ENCODE results near the gene AUNIP.

The AUNIP gene

GRCh38 chr1:25888426-25888987 is 29.2 kb upstream of the AUNIP start:
- H4K8ac ChIP-seq (ENCODE audit: low read length), result no peak overlapping the region
- no peak overlapping the region for H3K14ac ChIP-seq (ENCODE audit: low read length in 2 of 2)
- H3K4me3 ChIP-seq (ENCODE audit: insufficient read depth in 1 of 2, low read depth in 1 of 2, low read length in 2 of 2), result no peak overlapping the region
- no peak overlapping the region for H3K18ac ChIP-seq (ENCODE audit: low read depth in 1 of 2, low read length in 2 of 2)
- no peak overlapping the region for H3K4ac ChIP-seq (ENCODE audit: low read depth in 1 of 2, low read length in 2 of 2)
- no peaks in the 10 kb centered on the region for H3K27me3 ChIP-seq (ENCODE audit: control insufficient read depth in 1 of 2, insufficient read depth in 1 of 2, low read length in 2 of 2)
- no peak overlapping the region for H2BK12ac ChIP-seq (ENCODE audit: low read length in 2 of 2)
- peaks cover 0 to 6% of the 10 kb centered on the region in 2 experiments for H3K36me3 ChIP-seq (ENCODE audit: control insufficient read depth in 1 of 2, insufficient read depth in 2 of 2, low read depth in 1 of 2, low read length in 2 of 2)
- H2AK5ac ChIP-seq (ENCODE audit: low read length, severe bottlenecking), result no peak overlapping the region
- no peaks in the 10 kb centered on the region for H3K9me3 ChIP-seq (ENCODE audit: control insufficient read depth, low read length)
- H2BK120ac ChIP-seq (ENCODE audit: low read depth, low read length), result no peak overlapping the region
- no peak overlapping the region for H4K91ac ChIP-seq (ENCODE audit: low read length)
- H3K79me1 ChIP-seq (replicated peaks; ENCODE audit: low read length, poor library complexity, severe bottlenecking), result no peaks in the 10 kb centered on the region
- H3K4me2 ChIP-seq (ENCODE audit: low read length, poor library complexity, severe bottlenecking), result no peak overlapping the region
- H3K4me1 ChIP-seq (ENCODE audit: control insufficient read depth, insufficient read depth, low read depth, low read length), result peaks cover 20% of the 10 kb centered on the region
- H3K23ac ChIP-seq (ENCODE audit: low read length in 2 of 2), result no peak overlapping the region
- H2BK15ac ChIP-seq (ENCODE audit: low read depth, poor library complexity, severe bottlenecking), result no peak overlapping the region
- no peak overlapping the region for H3K27ac ChIP-seq (ENCODE audit: low read length, poor library complexity, severe bottlenecking)
- no peak overlapping the region for H3K9ac ChIP-seq (ENCODE audit: low read length)
- 96% methylated on average over 7 of the region's 7 CpGs for whole genome bisulfite sequencing
- no peak for DNase-seq
- H2BK5ac ChIP-seq (ENCODE audit: low read depth, low read length, poor library complexity, severe bottlenecking), result no peak overlapping the region
- no peak overlapping the region for H2AFZ ChIP-seq (ENCODE audit: low read depth, low read length)

GRCh38 chr1:25885602-25886001 is 26.3 kb upstream of the AUNIP start:
- peaks cover 0 to 6% of the 10 kb centered on the region in 2 experiments for H3K36me3 ChIP-seq (ENCODE audit: control insufficient read depth in 1 of 2, insufficient read depth in 2 of 2, low read depth in 1 of 2, low read length in 2 of 2)
- H3K27ac ChIP-seq (ENCODE audit: low read length, poor library complexity, severe bottlenecking), result no peak overlapping the region
- H3K9ac ChIP-seq (ENCODE audit: low read length), result no peak overlapping the region
- 80% methylated on average over 1 of the region's 1 CpG for WGBS
- H2BK5ac ChIP-seq (ENCODE audit: low read depth, low read length, poor library complexity, severe bottlenecking), result no peak overlapping the region
- no peak overlapping the region for H3K4ac ChIP-seq (ENCODE audit: low read depth in 1 of 2, low read length in 2 of 2)
- H2AFZ ChIP-seq (ENCODE audit: low read depth, low read length), result no peak overlapping the region
- H4K8ac ChIP-seq (ENCODE audit: low read length), result no peak overlapping the region
- H2BK15ac ChIP-seq (ENCODE audit: low read depth, poor library complexity, severe bottlenecking), result no peak overlapping the region
- peaks cover 5% of the 10 kb centered on the region for H3K4me1 ChIP-seq (ENCODE audit: control insufficient read depth, insufficient read depth, low read depth, low read length)
- H3K27me3 ChIP-seq (ENCODE audit: control insufficient read depth in 1 of 2, insufficient read depth in 1 of 2, low read length in 2 of 2), result no peaks in the 10 kb centered on the region
- no peaks in the 10 kb centered on the region for H3K79me1 ChIP-seq (replicated peaks; ENCODE audit: low read length, poor library complexity, severe bottlenecking)
- H2BK12ac ChIP-seq (ENCODE audit: low read length in 2 of 2), result no peak overlapping the region
- no peak overlapping the region for H3K4me3 ChIP-seq (ENCODE audit: insufficient read depth in 1 of 2, low read depth in 1 of 2, low read length in 2 of 2)
- H2AK5ac ChIP-seq (ENCODE audit: low read length, severe bottlenecking), result no peak overlapping the region
- H3K4me2 ChIP-seq (ENCODE audit: low read length, poor library complexity, severe bottlenecking), result no peak overlapping the region
- H3K9me3 ChIP-seq (ENCODE audit: control insufficient read depth, low read length), result no peaks in the 10 kb centered on the region
- H2BK120ac ChIP-seq (ENCODE audit: low read depth, low read length), result no peak overlapping the region
- no peak overlapping the region for H3K18ac ChIP-seq (ENCODE audit: low read depth in 1 of 2, low read length in 2 of 2)
- H3K23ac ChIP-seq (ENCODE audit: low read length in 2 of 2), result no peak overlapping the region
- no peak overlapping the region for H4K91ac ChIP-seq (ENCODE audit: low read length)
- H3K14ac ChIP-seq (ENCODE audit: low read length in 2 of 2), result no peak overlapping the region
- DNase-seq, result no peak

GRCh38 chr1:25881266-25881665 is 22.0 kb upstream of the AUNIP start:
- 93% methylated on average over 11 of the region's 11 CpGs for WGBS
- H2AFZ ChIP-seq (ENCODE audit: low read depth, low read length), result no peak overlapping the region
- H2BK12ac ChIP-seq (ENCODE audit: low read length in 2 of 2), result no peak overlapping the region
- H4K8ac ChIP-seq (ENCODE audit: low read length), result no peak overlapping the region
- no peak overlapping the region for H2BK5ac ChIP-seq (ENCODE audit: low read depth, low read length, poor library complexity, severe bottlenecking)
- no peak overlapping the region for H3K4me2 ChIP-seq (ENCODE audit: low read length, poor library complexity, severe bottlenecking)
- H3K14ac ChIP-seq (ENCODE audit: low read length in 2 of 2), result no peak overlapping the region
- H2BK15ac ChIP-seq (ENCODE audit: low read depth, poor library complexity, severe bottlenecking), result no peak overlapping the region
- no peak overlapping the region for H2BK120ac ChIP-seq (ENCODE audit: low read depth, low read length)
- H3K23ac ChIP-seq (ENCODE audit: low read length in 2 of 2), result no peak overlapping the region
- H3K9me3 ChIP-seq (ENCODE audit: control insufficient read depth, low read length), result no peaks in the 10 kb centered on the region
- no peak overlapping the region for H3K9ac ChIP-seq (ENCODE audit: low read length)
- H3K4me3 ChIP-seq (ENCODE audit: insufficient read depth in 1 of 2, low read depth in 1 of 2, low read length in 2 of 2), result no peak overlapping the region
- no peaks in the 10 kb centered on the region for H3K79me1 ChIP-seq (replicated peaks; ENCODE audit: low read length, poor library complexity, severe bottlenecking)
- peaks cover 0 to 6% of the 10 kb centered on the region in 2 experiments for H3K36me3 ChIP-seq (ENCODE audit: control insufficient read depth in 1 of 2, insufficient read depth in 2 of 2, low read depth in 1 of 2, low read length in 2 of 2)
- peaks cover 0 to 2% of the 10 kb centered on the region in 2 experiments for H3K27me3 ChIP-seq (ENCODE audit: control insufficient read depth in 1 of 2, insufficient read depth in 1 of 2, low read length in 2 of 2)
- DNase-seq, result no peak
- peaks cover 2% of the 10 kb centered on the region for H3K4me1 ChIP-seq (ENCODE audit: control insufficient read depth, insufficient read depth, low read depth, low read length)
- H2AK5ac ChIP-seq (ENCODE audit: low read length, severe bottlenecking), result no peak overlapping the region
- H3K18ac ChIP-seq (ENCODE audit: low read depth in 1 of 2, low read length in 2 of 2), result no peak overlapping the region
- no peak overlapping the region for H3K4ac ChIP-seq (ENCODE audit: low read depth in 1 of 2, low read length in 2 of 2)
- H4K91ac ChIP-seq (ENCODE audit: low read length), result no peak overlapping the region
- H3K27ac ChIP-seq (ENCODE audit: low read length, poor library complexity, severe bottlenecking), result no peak overlapping the region

- H3K4me1 ChIP-seq (ENCODE audit: control insufficient read depth, insufficient read depth, low read depth, low read length), result peaks cover 2% of the 10 kb centered on the region
- peaks cover 0 to 2% of the 10 kb centered on the region in 2 experiments for H3K27me3 ChIP-seq (ENCODE audit: control insufficient read depth in 1 of 2, insufficient read depth in 1 of 2, low read length in 2 of 2)
- H2AFZ ChIP-seq (ENCODE audit: low read depth, low read length), result no peak overlapping the region
- H3K14ac ChIP-seq (ENCODE audit: low read length in 2 of 2), result no peak overlapping the region
- no peak overlapping the region for H3K23ac ChIP-seq (ENCODE audit: low read length in 2 of 2)
- H3K18ac ChIP-seq (ENCODE audit: low read depth in 1 of 2, low read length in 2 of 2), result no peak overlapping the region
- no peak overlapping the region for H3K4ac ChIP-seq (ENCODE audit: low read depth in 1 of 2, low read length in 2 of 2)
- H4K8ac ChIP-seq (ENCODE audit: low read length), result no peak overlapping the region
- H2BK5ac ChIP-seq (ENCODE audit: low read depth, low read length, poor library complexity, severe bottlenecking), result no peak overlapping the region
- no peaks in the 10 kb centered on the region for H3K79me1 ChIP-seq (replicated peaks; ENCODE audit: low read length, poor library complexity, severe bottlenecking)
- peaks cover 0 to 6% of the 10 kb centered on the region in 2 experiments for H3K36me3 ChIP-seq (ENCODE audit: control insufficient read depth in 1 of 2, insufficient read depth in 2 of 2, low read depth in 1 of 2, low read length in 2 of 2)
- H3K4me2 ChIP-seq (ENCODE audit: low read length, poor library complexity, severe bottlenecking), result no peak overlapping the region
- H3K9me3 ChIP-seq (ENCODE audit: control insufficient read depth, low read length), result no peaks in the 10 kb centered on the region
- no peak overlapping the region for H2BK12ac ChIP-seq (ENCODE audit: low read length in 2 of 2)
- no peak overlapping the region for H3K27ac ChIP-seq (ENCODE audit: low read length, poor library complexity, severe bottlenecking)
- 96% methylated on average over 5 of the region's 5 CpGs for WGBS
- no peak overlapping the region for H4K91ac ChIP-seq (ENCODE audit: low read length)
- DNase-seq, result no peak
- H2BK15ac ChIP-seq (ENCODE audit: low read depth, poor library complexity, severe bottlenecking), result no peak overlapping the region
- H2BK120ac ChIP-seq (ENCODE audit: low read depth, low read length), result no peak overlapping the region
- H3K4me3 ChIP-seq (ENCODE audit: insufficient read depth in 1 of 2, low read depth in 1 of 2, low read length in 2 of 2), result no peak overlapping the region
- H3K9ac ChIP-seq (ENCODE audit: low read length), result no peak overlapping the region
- no peak overlapping the region for H2AK5ac ChIP-seq (ENCODE audit: low read length, severe bottlenecking)
These were observed 21.3 kb upstream of the AUNIP start for GRCh38 chr1:25880518-25880917.

Data from mesenchymal stem cell (in vitro differentiated cells and primary cell).